Upper lobe of left lung (tissue), 4 donors: Measurements from ENCODE around the gene SRR.

Experiments
- CTCF ChIP-seq, 6 experiments: fragments of 450-650 bp in 4 of 6; fragments of 200-600 bp in 2 of 6; sonication (generic) in 2 of 6; IDR thresholded peaks; one replicate each; pipeline ENCODE4 v1.5.1; 2016 to 2019; ENCODE audit warnings: antibody characterized with exemption in 6 of 6
- POLR2A ChIP-seq, 4 donors: fragments of 450-650 bp; IDR thresholded peaks; one replicate each; pipeline ENCODE4 v1.5.1; 2016 to 2017; ENCODE audit warnings: antibody characterized with exemption in 4 of 4, mild to moderate bottlenecking in 2 of 4

- TF ChIP-seq CTCF (IDR thresholded peaks at IDR 0.05) (no peak), POLR2A (IDR thresholded peaks at IDR 0.05) (no peak)
Observed at GRCh38 chr17:2267354-2267753, 36.4 kb upstream of the SRR start.
